Spleen (tissue), 11 donors: Measurements from ENCODE around the gene NDUFS8. TPM values are rescaled to one million over a fixed set of nuclear protein-coding genes. Genes with fewer than 3 reads are reported as not detected.

Experiments used
- DNase-seq: peaks from one replicate; pipeline ENCODE4 v3.0.0-alpha.2; 2020
- H3K27ac ChIP-seq, 8 donors: fragments of 200-600 bp; sonication (generic) in 7 of 8; 1 replicate in 4 of 8; 2 replicates in 4 of 8; pipeline versions ENCODE4 v1.5.0 to v1.8.0; 2016 to 2021; ENCODE audit warnings: inconsistent platforms in 4 of 8, mild to moderate bottlenecking in 4 of 8, moderate library complexity in 1 of 8
- H3K27me3 ChIP-seq, 7 donors: fragments of 200-600 bp; sonication (generic) in 6 of 7; replicated peaks in 1 of 7; 1 replicate in 4 of 7; 2 replicates in 3 of 7; pipeline versions ENCODE4 v1.5.0 to v1.8.0; 2016 to 2021; ENCODE audit warnings: inconsistent platforms in 3 of 7, mild to moderate bottlenecking in 1 of 7
- H3K36me3 ChIP-seq, 6 donors: fragments of 200-600 bp; sonication (generic) in 5 of 6; 1 replicate in 4 of 6; 2 replicates in 2 of 6; pipeline versions ENCODE4 v1.5.0 to v1.8.0; 2016 to 2021; ENCODE audit warnings: inconsistent platforms in 2 of 6
- H3K4me1 ChIP-seq, 6 donors: fragments of 200-600 bp; sonication (generic) in 5 of 6; 1 replicate in 3 of 6; 2 replicates in 3 of 6; pipeline versions ENCODE4 v1.5.0 to v1.8.0; 2016 to 2021; ENCODE audit warnings: inconsistent platforms in 3 of 6
- H3K4me3 ChIP-seq, 8 donors: fragments of 200-600 bp; sonication (generic) in 7 of 8; 1 replicate in 4 of 8; 2 replicates in 4 of 8; pipeline versions ENCODE4 v1.5.0 to v1.8.0; 2016 to 2021; ENCODE audit warnings: inconsistent platforms in 4 of 8, mild to moderate bottlenecking in 4 of 8, moderate library complexity in 2 of 8
- H3K9me3 ChIP-seq, 8 donors: fragments of 200-600 bp; sonication (generic) in 7 of 8; 1 replicate in 4 of 8; 2 replicates in 4 of 8; pipeline versions ENCODE4 v1.5.0 to v1.8.0; 2016 to 2021; ENCODE audit warnings: inconsistent platforms in 4 of 8
- POLR2A ChIP-seq, 3 donors: fragments of 450-650 bp; IDR thresholded peaks; one replicate each; pipeline ENCODE4 v1.5.1; 2017; ENCODE audit warnings: antibody characterized with exemption in 3 of 3, mild to moderate bottlenecking in 1 of 3
- POLR2AphosphoS5 ChIP-seq, 3 donors: sonication (generic); formaldehyde crosslinking; IDR thresholded peaks; one replicate each; pipeline ENCODE4 v1.5.1; 2017; ENCODE audit warnings: antibody characterized with exemption in 3 of 3
- WGBS, 5 donors: extraction: QIAGEN DNeasy Blood & Tissue Kit in 3 of 5; methylation state at CpG; one replicate each; pipeline versions ENCODE4 v1.1.5 to v1.1.7; 2013 to 2018; 5-methylcytosine and 5-hydroxymethylcytosine counted together
- intact Hi-C: fragments of 100-400 bp; cut with DNase I; formaldehyde crosslinking; loops from one replicate; pipeline ENCODE4 v1.15.0; 2023; ENCODE audit warnings: low total_unique reads
- polyA plus RNA-seq, 3 donors: library from polyadenylated mRNA; stranded (reverse); fragments of 200-250 nt; gene quantifications; one replicate each; pipeline ENCODE4 v1.2.1, GENCODE V29; 2013
- total RNA-seq, 7 donors: library from RNA; depleted of rRNA in 3 of 7; stranded (reverse); fragments of >200 nt in 3 of 7; fragmentation: NEBNext Ultra II Directional in 4 of 7; extraction: Animal tissue kit (Norgen Biotek cat#: 25700) in 4 of 7; gene quantifications; one replicate each; pipeline versions ENCODE4 v1.1.0 to v1.2.1, GENCODE V29; 2016 to 2021
- TF ChIP-seq, protein P1 (sequence below), 11 experiments: fragments of 200-600 bp in 7 of 11; fragments of 450-650 bp in 4 of 11; sonication (generic) in 4 of 11; IDR thresholded peaks in 8 of 11; conservative IDR thresholded peaks in 3 of 11; 1 replicate in 7 of 11; 2 replicates in 4 of 11; pipeline versions ENCODE4 v1.4.0 to v1.8.0; 2016 to 2021; ENCODE audit warnings: antibody characterized with exemption in 11 of 11, inconsistent platforms in 4 of 11, mild to moderate bottlenecking in 1 of 11
- donor health status: healthy with polysubstance abuse.
- donor health status: DM: no; HTN: no; CAD: no; lungs with moderate emphysema.
- donor health status: DM: no; HTN: no; CAD: no.
- donor health status: Bipolar disorder and iron deficiency.
- donor health status: healthy.
- donor health status: DM: no; HTN: no; CAD: no.
- donor health status: DM: yes; HTN: yes; CAD: no.

NDUFS8 gene
- total and polyA plus RNA-seq, 10 donors: 75.4 to 132 (median 95.1) TPM

DNA sequence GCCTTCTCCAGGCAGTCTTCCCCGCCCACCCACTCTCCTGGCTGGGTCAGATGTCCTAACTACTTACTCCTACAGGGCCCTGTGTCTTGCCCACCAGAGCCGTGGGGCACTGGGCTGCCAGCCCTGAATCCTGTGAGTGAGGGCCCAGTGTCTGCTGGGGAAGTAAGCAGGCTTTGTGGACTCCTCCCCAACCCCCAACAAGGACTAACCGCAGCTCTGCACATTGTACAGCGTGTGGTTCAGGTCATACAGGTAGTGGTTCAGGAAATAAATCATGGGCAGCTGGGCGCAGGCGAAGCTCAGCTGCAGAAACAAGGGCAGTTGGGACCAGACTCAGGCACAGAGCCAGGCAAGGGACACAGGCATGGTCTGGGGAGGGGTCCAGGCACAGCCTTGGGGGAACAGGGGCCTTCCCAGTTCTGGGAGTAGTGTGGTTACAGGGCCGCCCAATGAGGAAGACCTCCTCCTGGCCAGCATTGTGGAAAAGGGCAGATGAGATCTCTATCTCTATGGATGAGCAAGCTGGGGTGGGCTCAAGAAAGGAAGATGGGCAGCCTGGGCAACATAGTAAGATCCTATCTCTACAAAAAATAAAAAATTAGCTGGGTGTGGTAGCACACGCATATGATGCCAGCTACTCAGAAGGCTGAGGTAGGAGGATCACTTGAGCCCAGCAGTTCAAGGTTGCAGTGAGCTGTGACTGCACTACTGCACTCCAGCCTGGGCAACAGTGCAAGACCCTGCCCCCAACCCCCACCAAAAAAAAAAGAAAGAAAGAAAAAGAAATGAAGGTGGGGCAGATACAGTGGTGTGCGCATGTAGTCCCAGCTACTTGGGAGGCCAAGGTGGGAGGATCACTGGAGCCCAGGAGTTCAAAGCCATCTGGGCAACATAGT lies 32.1 kb upstream of the NDUFS8 start:
- DNase-seq: no peak
- TF ChIP-seq POLR2A (IDR thresholded peaks at IDR 0.05) (no peak), POLR2AphosphoS5 (IDR thresholded peaks at IDR 0.05) (peak in 2 of 3 donors; percentile 54 to 59)
- Histone ChIP-seq H3K27me3 (no peaks in the 10 kb centered on the region), H3K4me1 (peaks cover 3 to 95% (median 85%) of the 10 kb centered on the region in 6 donors), H3K9me3 (no peaks in the 10 kb centered on the region), H3K27ac (peak overlapping the region in 4 of 8 donors; percentile 8 to 64 (median 33)), H3K4me3 (no peak overlapping the region), H3K36me3 (peaks cover 0 to 90% (median 26%) of the 10 kb centered on the region in 6 donors)
- intact Hi-C loops: no loop called here
- WGBS, 5 donors: 57 to 69% (median 66%) methylated on average over 9 of the region's 9 CpGs

DNA sequence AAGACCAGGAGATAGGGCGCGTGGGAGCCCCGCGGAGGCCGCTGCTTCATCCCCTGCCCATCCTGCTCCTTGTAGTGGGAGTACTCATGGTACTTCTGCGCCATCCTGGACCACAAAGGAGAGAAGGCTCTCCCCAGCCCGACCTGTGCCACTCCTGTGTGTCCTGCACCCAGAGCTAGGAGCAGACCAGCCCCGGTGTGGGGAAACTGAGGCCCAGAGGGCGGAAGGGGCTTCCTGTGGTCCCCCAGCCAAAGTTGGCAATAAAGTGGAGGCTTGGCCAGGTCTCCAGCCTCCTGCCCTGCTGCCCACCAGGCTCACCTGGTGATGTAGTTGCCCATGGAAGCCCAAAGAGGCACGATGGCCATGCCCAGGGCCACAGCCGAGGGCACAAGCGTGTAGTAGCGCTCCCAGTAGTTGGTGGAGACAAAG lies 31.3 kb upstream of the NDUFS8 start:
- Histone ChIP-seq H3K27me3 (no peaks in the 10 kb centered on the region), H3K27ac (peak overlapping the region in 4 of 8 donors; percentile 13 to 97 (median 21)), H3K4me3 (no peak overlapping the region), H3K36me3 (peaks cover 0 to 82% (median 26%) of the 10 kb centered on the region in 6 donors), H3K4me1 (peaks cover 5 to 95% (median 82%) of the 10 kb centered on the region in 6 donors), H3K9me3 (no peaks in the 10 kb centered on the region)
- intact Hi-C loops: no loop called here
- TF ChIP-seq, protein P1, sequence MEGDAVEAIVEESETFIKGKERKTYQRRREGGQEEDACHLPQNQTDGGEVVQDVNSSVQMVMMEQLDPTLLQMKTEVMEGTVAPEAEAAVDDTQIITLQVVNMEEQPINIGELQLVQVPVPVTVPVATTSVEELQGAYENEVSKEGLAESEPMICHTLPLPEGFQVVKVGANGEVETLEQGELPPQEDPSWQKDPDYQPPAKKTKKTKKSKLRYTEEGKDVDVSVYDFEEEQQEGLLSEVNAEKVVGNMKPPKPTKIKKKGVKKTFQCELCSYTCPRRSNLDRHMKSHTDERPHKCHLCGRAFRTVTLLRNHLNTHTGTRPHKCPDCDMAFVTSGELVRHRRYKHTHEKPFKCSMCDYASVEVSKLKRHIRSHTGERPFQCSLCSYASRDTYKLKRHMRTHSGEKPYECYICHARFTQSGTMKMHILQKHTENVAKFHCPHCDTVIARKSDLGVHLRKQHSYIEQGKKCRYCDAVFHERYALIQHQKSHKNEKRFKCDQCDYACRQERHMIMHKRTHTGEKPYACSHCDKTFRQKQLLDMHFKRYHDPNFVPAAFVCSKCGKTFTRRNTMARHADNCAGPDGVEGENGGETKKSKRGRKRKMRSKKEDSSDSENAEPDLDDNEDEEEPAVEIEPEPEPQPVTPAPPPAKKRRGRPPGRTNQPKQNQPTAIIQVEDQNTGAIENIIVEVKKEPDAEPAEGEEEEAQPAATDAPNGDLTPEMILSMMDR (IDR thresholded peaks at IDR 0.05 in 8 of 11, conservative IDR thresholded peaks at IDR 0.05 in 3 of 11): no peak
- peak in 2 of 3 donors; percentile 42 to 57 for TF ChIP-seq POLR2AphosphoS5 (IDR thresholded peaks at IDR 0.05)
- DNase-seq: no peak
- WGBS, 5 donors: 97 to 99% (median 97%) methylated on average over 12 to 13 of the region's 13 CpGs

DNA sequence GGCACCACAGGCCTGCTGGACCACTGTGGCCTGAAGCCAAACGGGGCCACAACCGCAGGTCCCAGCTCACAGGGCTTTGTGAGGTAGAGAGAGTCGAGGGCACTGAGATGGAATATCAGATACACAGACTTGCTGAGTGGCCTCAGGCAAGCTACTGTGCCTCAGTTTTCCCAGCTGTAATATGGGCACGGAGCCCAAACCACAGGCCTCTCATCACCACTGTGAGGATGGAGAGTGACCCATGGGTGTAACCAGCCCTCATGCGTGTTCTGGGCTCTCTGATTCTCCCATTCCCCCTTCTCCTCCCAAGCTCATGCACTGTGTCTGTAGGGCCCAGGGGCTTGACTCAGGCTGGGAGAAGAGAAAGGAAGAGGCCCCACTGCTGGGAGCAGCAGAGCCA lies 30.8 kb upstream of the NDUFS8 start:
- no peak for DNase-seq
- H3K36me3 ChIP-seq: peaks cover 0 to 77% (median 24%) of the 10 kb centered on the region in 6 donors
- H3K4me1 ChIP-seq: peaks cover 9 to 95% (median 82%) of the 10 kb centered on the region in 6 donors
- H3K9me3 ChIP-seq: no peaks in the 10 kb centered on the region
- TF ChIP-seq, protein P1 (IDR thresholded peaks at IDR 0.05 in 8 of 11, conservative IDR thresholded peaks at IDR 0.05 in 3 of 11): no peak
- peak in 1 of 3 donors; percentile 28 for TF ChIP-seq POLR2AphosphoS5 (IDR thresholded peaks at IDR 0.05)
- intact Hi-C loops: no loop called here
- H3K27ac ChIP-seq: peak overlapping the region in 3 of 8 donors; percentile 17 to 97 (median 25)
- H3K27me3 ChIP-seq: no peaks in the 10 kb centered on the region
- WGBS, 5 donors: 91 to 98% (median 94%) methylated on average over 4 to 5 of the region's 5 CpGs
- H3K4me3 ChIP-seq: no peak overlapping the region

DNA sequence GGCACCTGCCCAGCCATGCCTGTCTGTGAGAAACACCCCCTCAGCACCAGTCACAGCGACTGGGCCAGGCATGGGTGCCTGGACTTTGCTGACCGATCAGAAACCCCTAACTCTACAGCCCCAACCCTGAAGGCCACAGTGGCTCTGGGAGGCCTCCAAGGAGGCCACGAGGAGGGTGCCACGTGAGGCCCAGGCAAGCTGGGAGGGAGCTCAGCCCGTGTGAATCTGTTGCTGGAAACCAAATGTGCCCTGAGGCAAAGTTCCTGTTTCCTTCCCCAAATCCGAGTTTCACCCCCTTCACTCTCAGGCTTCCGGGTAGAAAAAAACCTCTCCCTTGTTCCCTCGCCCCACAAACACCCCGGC lies 27.9 kb upstream of the NDUFS8 start:
- Histone ChIP-seq H3K4me1 (peaks cover 9 to 95% (median 78%) of the 10 kb centered on the region in 6 donors), H3K4me3 (peak overlapping the region; percentile 46 to 96 (median 84))
- TF ChIP-seq, protein P1 (IDR thresholded peaks at IDR 0.05 in 8 of 11, conservative IDR thresholded peaks at IDR 0.05 in 3 of 11): no peak
- TF ChIP-seq POLR2AphosphoS5 (IDR thresholded peaks at IDR 0.05) (peak; percentile 53 to 76 (median 56)), POLR2A (IDR thresholded peaks at IDR 0.05) (no peak)

More for the DNA sequence above, 27.9 kb upstream of the NDUFS8 start:
- intact Hi-C loops: no loop called here
- H3K27me3 ChIP-seq: no peaks in the 10 kb centered on the region
- peak; percentile 88 for DNase-seq
- H3K9me3 ChIP-seq: no peaks in the 10 kb centered on the region
- peak overlapping the region; percentile 71 to 97 (median 91) for H3K27ac ChIP-seq
- WGBS, 5 donors: 22 to 43% (median 36%) methylated on average over 8 to 9 of the region's 9 CpGs
- peaks cover 0 to 49% (median 11%) of the 10 kb centered on the region in 6 donors for H3K36me3 ChIP-seq
